HCT116 (cell line): ENCODE data around the gene PIP4K2B. TPM values are rescaled to one million over a fixed set of nuclear protein-coding genes. Genes with fewer than 3 reads are reported as not detected.
A peak's percentile ranks its signal among the peaks of the same experiment; 100 is the strongest.

Source experiments
- ATAC-seq: fragments of 200-7000 bp; cut with Tn5 transposase; 2 replicates; pipeline ENCODE4 v1.9.1; 2020; ENCODE audit warnings: mild to moderate bottlenecking, moderate library complexity
- BruUV-seq: library from RNA; stranded (reverse); fragments of 400-500 nt; replicated peaks from 2 replicates; lab custom pipeline; 2021; lab: Mats Ljungman, UMichigan
- CTCF ChIA-PET: fragments of 300-600 bp; sonication (Branson Sonifier 250); formaldehyde crosslinking; loops from one replicate; lab custom pipeline; 2021; ENCODE audit warnings: antibody characterized with exemption; lab: Charles Lee
- POLR2A ChIA-PET: fragments of 300-600, 350-600 bp; sonication (Branson Sonifier 250); formaldehyde crosslinking; loops from one replicate; lab custom pipeline; 2021; ENCODE audit warnings: antibody characterized with exemption; lab: Charles Lee
- RAD21 ChIA-PET, 2 experiments: fragments of 300-600 bp; sonication (Branson Sonifier 250); formaldehyde crosslinking; loops; one replicate each; lab custom pipeline; 2023; ENCODE audit warnings: low total read pairs in 2 of 2; ENCODE audit not compliant: uncharacterized antibody in 2 of 2, unreplicated experiment in 2 of 2, low non-redundant PET in 1 of 2; lab: Charles Lee
- DNase-seq: peaks from one replicate; pipeline ENCODE4 v3.0.0-alpha.2; 2010; ENCODE audit warnings: low read depth, low spot score
- H2AFZ ChIP-seq: fragments of 200-600 bp; shearing (Covaris generic), sonication (generic); 2 replicates; pipeline ENCODE4 v1.6.1; 2017; ENCODE audit warnings: low read depth, mixed run types, mixed read lengths, antibody characterized with exemption, low read length; ENCODE audit not compliant: poor library complexity, severe bottlenecking
- H3K27ac ChIP-seq: 2 replicates; pipeline ENCODE4 v1.5.1; 2012; ENCODE audit warnings: low read depth, low read length
- H3K27me3 ChIP-seq: fragments of 200-600 bp; sonication (generic); 2 replicates; pipeline ENCODE4 v1.6.1; 2016; ENCODE audit warnings: mixed run types, low read length, mixed read lengths; ENCODE audit not compliant: insufficient read depth
- H3K36me3 ChIP-seq, 2 experiments: fragments of 200-500 bp in 1 of 2; fragments of 200-600 bp in 1 of 2; sonication (Bioruptor generic) in 1 of 2; sonication (generic) in 1 of 2; 2 replicates each; pipeline versions ENCODE4 v1.5.1 to v1.6.1; 2014 to 2016; ENCODE audit warnings: low read length in 2 of 2, inconsistent platforms in 1 of 2, mixed read lengths in 1 of 2, mixed run types in 1 of 2; ENCODE audit not compliant: insufficient read depth in 2 of 2, control insufficient read depth in 1 of 2
- H3K4me1 ChIP-seq, 2 experiments: fragments of 200-600 bp in 1 of 2; sonication (generic) in 1 of 2; 2 replicates each; pipeline versions ENCODE4 v1.5.1 to v1.6.1; 2012 to 2017; ENCODE audit warnings: low read length in 2 of 2, inconsistent platforms in 1 of 2, mild to moderate bottlenecking in 1 of 2, mixed read lengths in 1 of 2, mixed run types in 1 of 2, moderate library complexity in 1 of 2; ENCODE audit not compliant: insufficient read depth in 2 of 2, control insufficient read depth in 1 of 2
- H3K4me2 ChIP-seq: fragments of 200-600 bp; sonication (generic); 2 replicates; pipeline ENCODE4 v1.6.1; 2017; ENCODE audit warnings: mixed run types, low read length, mixed read lengths
- H3K4me3 ChIP-seq, 2 experiments: fragments of 200-600 bp in 1 of 2; sonication (generic) in 1 of 2; replicated peaks in 1 of 2; 2 replicates each; pipeline ENCODE4 v1.5.1; 2011 to 2016; ENCODE audit warnings: low read length in 2 of 2, control low read depth in 1 of 2, low read depth in 1 of 2, mild to moderate bottlenecking in 1 of 2, mixed read lengths in 1 of 2, mixed run types in 1 of 2
- H3K79me2 ChIP-seq: fragments of 200-600 bp; sonication (generic); 2 replicates; pipeline ENCODE4 v1.6.1; 2017; ENCODE audit warnings: mild to moderate bottlenecking, mixed run types, low read length, moderate library complexity, mixed read lengths; ENCODE audit not compliant: insufficient read depth
- H3K9ac ChIP-seq: fragments of 200-600 bp; sonication (generic); 2 replicates; pipeline ENCODE4 v1.6.1; 2016; ENCODE audit warnings: low read length, mixed read lengths
- H3K9me2 ChIP-seq: fragments of 200-600 bp; sonication (generic), shearing (Covaris generic); 2 replicates; pipeline ENCODE4 v1.6.1; 2017; ENCODE audit warnings: mixed run types, mild to moderate bottlenecking, moderate library complexity; ENCODE audit not compliant: insufficient read depth
- H3K9me3 ChIP-seq, 2 experiments: fragments of 200-500 bp in 1 of 2; fragments of 200-600 bp in 1 of 2; sonication (Bioruptor generic) in 1 of 2; sonication (generic) in 1 of 2; 2 replicates each; pipeline ENCODE4 v1.6.1; 2014 to 2017; ENCODE audit warnings: low read length in 2 of 2, mixed read lengths in 2 of 2, inconsistent platforms in 1 of 2, low read depth in 1 of 2, mild to moderate bottlenecking in 1 of 2, mixed run types in 1 of 2, moderate library complexity in 1 of 2; ENCODE audit not compliant: control insufficient read depth in 1 of 2, insufficient read depth in 1 of 2
- H4K20me1 ChIP-seq: fragments of 200-600 bp; sonication (generic), shearing (Covaris generic); 2 replicates; pipeline ENCODE4 v1.6.1; 2017; ENCODE audit warnings: mixed run types, mild to moderate bottlenecking, moderate library complexity; ENCODE audit not compliant: insufficient read depth
- POLR2AphosphoS5 ChIP-seq: IDR thresholded peaks from 2 replicates; pipeline ENCODE4 v1.6.1; 2011; ENCODE audit warnings: mild to moderate bottlenecking, low read depth, low read length, moderate library complexity
- RAD21 ChIP-seq: IDR thresholded peaks from 2 replicates; pipeline ENCODE4 v1.6.1; 2012; ENCODE audit warnings: low read depth, mild to moderate bottlenecking
- SIN3A ChIP-seq: IDR thresholded peaks from 2 replicates; pipeline ENCODE4 v1.6.1; 2012; ENCODE audit warnings: low read depth
- SP1 ChIP-seq: IDR thresholded peaks from 2 replicates; pipeline ENCODE4 v1.6.1; 2012; ENCODE audit warnings: low read depth
- intact Hi-C: fragments of 100-400 bp; cut with micrococcal nuclease; formaldehyde crosslinking; loops from 2 replicates; pipeline ENCODE4 v1.10.0; 2022
- total RNA-seq: library from RNA; stranded (reverse); gene quantifications from one replicate; pipeline ENCODE4 v1.2.1, GENCODE V29; 2021; ENCODE audit not compliant: unreplicated experiment
- TF ChIP-seq, protein P1 (sequence below): IDR thresholded peaks from 2 replicates; pipeline ENCODE4 v1.6.1; 2011; ENCODE audit warnings: mild to moderate bottlenecking, low read length, moderate library complexity; ENCODE audit not compliant: insufficient replicate concordance; ENCODE audit errors: extremely low read depth
- TF ChIP-seq, protein P2 (sequence below): IDR thresholded peaks from 2 replicates; pipeline ENCODE4 v1.6.1; 2012
- TF ChIP-seq, protein P3 (sequence below), 3 experiments: fragments of 200-600 bp in 1 of 3; sonication (generic) in 1 of 3; IDR thresholded peaks in 2 of 3; conservative IDR thresholded peaks in 1 of 3; 2 replicates each; pipeline ENCODE4 v1.5.1; 2012 to 2017; ENCODE audit warnings: low read depth in 2 of 3, low read length in 2 of 3, antibody characterized with exemption in 1 of 3, borderline replicate concordance in 1 of 3, control low read depth in 1 of 3, mild to moderate bottlenecking in 1 of 3, mixed read lengths in 1 of 3, mixed run types in 1 of 3, moderate library complexity in 1 of 3; ENCODE audit not compliant: insufficient read depth in 1 of 3
- TF ChIP-seq, protein P4 (sequence below): IDR thresholded peaks from 2 replicates; pipeline ENCODE4 v1.6.1; 2012; ENCODE audit warnings: low read depth

PIP4K2B gene
- total RNA-seq, 1 experiment from 2014 or later, result 40.3 TPM

DNA sequence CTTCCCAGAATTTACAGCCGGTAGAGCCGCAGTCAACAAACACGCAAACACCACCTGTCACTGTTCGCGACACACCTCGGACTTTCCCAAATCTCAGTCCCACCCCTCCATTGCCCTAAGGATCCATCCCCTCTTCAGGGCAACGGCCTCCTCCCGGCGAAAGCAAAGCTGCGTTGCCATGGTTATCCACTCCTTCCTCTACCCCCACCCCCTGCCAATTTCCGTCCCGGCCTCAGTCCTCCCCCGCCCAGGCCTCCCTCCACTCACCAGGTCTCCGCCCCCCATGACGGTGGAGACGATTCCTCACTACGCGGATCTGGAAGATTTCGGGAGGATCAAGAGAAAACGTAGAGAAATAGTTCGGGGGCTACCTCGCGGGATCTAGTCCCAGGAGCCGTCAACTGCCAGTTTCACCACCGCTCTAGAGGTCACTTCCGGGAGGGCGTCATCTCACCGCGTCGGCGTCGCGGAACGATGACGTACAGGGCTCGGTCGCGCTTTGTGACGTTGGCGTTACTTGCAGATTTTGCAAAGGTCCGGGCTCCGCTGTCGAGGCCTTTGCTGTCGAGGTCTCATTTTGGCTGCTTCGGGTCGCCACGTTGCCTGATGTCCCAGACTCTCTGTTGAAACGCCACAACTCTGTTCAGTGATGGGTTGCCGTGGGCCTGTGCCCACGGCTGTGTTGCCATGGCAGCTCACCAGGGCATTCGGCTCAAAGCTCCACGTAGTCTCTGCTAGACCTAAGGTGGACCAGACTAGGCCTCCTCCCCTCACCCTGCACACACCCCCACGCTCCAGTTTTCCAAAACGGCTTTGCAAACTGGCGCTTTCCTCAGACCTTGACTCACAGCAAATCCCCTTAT, 25.8 kb upstream of the PIP4K2B start, which contains the start of gene CWC25 (continued):
- TF ChIP-seq, protein P1, sequence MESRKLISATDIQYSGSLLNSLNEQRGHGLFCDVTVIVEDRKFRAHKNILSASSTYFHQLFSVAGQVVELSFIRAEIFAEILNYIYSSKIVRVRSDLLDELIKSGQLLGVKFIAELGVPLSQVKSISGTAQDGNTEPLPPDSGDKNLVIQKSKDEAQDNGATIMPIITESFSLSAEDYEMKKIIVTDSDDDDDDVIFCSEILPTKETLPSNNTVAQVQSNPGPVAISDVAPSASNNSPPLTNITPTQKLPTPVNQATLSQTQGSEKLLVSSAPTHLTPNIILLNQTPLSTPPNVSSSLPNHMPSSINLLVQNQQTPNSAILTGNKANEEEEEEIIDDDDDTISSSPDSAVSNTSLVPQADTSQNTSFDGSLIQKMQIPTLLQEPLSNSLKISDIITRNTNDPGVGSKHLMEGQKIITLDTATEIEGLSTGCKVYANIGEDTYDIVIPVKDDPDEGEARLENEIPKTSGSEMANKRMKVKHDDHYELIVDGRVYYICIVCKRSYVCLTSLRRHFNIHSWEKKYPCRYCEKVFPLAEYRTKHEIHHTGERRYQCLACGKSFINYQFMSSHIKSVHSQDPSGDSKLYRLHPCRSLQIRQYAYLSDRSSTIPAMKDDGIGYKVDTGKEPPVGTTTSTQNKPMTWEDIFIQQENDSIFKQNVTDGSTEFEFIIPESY, result peak; percentile 72
- TF ChIP-seq, protein P2, sequence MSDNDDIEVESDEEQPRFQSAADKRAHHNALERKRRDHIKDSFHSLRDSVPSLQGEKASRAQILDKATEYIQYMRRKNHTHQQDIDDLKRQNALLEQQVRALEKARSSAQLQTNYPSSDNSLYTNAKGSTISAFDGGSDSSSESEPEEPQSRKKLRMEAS, result peak; percentile 93
- TF ChIP-seq SP1 (peak; percentile 92), POLR2AphosphoS5 (peak; percentile 96)

DNA sequence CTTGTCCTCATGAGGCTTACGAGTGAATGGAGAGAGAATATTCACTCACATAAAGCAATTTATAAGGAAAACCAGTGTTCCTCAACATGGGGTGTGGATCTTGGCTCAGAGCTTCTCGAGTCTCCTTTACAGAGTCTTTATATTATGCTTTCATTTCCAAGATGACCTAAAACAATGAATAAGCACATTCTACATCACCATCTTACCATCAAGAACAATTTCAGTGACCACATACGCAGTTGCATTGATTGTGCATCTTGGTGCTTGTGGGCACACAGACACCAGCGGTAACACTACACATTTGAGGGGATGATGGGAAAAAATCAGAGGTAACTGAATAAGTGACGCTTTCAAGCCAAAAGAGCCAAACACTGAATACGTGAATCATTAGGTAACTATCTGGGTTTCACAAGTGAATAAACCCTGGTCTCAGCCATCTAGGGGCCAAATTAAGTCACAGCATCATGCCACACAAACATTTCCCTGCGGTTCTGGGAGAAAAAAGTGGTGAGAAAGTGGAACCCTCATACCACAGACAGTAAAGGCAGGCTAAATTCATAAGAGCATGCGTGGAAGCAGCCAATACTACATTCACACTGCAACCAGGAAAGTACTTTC, 16.3 kb upstream of the PIP4K2B start:
- ChIA-PET CTCF (no interaction called here), RAD21 (no interaction called here), POLR2A (no interaction called here)
- no peaks in the 10 kb centered on the region for H3K9me2 ChIP-seq
- H3K27ac ChIP-seq, result no peak overlapping the region
- intact Hi-C loops, result no loop called here
- H3K9me3 ChIP-seq, result no peaks in the 10 kb centered on the region
- BruUV-seq, result no TSS peak
- TF ChIP-seq RAD21 (0 out of 2 replicates have a peak, but pooled peaks have one; percentile 5), SIN3A (no peak), SP1 (no peak)
- TF ChIP-seq, protein P3, sequence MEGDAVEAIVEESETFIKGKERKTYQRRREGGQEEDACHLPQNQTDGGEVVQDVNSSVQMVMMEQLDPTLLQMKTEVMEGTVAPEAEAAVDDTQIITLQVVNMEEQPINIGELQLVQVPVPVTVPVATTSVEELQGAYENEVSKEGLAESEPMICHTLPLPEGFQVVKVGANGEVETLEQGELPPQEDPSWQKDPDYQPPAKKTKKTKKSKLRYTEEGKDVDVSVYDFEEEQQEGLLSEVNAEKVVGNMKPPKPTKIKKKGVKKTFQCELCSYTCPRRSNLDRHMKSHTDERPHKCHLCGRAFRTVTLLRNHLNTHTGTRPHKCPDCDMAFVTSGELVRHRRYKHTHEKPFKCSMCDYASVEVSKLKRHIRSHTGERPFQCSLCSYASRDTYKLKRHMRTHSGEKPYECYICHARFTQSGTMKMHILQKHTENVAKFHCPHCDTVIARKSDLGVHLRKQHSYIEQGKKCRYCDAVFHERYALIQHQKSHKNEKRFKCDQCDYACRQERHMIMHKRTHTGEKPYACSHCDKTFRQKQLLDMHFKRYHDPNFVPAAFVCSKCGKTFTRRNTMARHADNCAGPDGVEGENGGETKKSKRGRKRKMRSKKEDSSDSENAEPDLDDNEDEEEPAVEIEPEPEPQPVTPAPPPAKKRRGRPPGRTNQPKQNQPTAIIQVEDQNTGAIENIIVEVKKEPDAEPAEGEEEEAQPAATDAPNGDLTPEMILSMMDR (IDR thresholded peaks at IDR 0.05 in 2 of 3, conservative IDR thresholded peaks at IDR 0.05 in 1 of 3; ENCODE audit: borderline replicate concordance in 1 of 3, insufficient read depth in 1 of 3, low read depth in 2 of 3, low read length in 2 of 3), result peak in 2 of 3 experiments; percentile 28 to 36; a peak in 2 of 6 replicates
- TF ChIP-seq, protein P4, sequence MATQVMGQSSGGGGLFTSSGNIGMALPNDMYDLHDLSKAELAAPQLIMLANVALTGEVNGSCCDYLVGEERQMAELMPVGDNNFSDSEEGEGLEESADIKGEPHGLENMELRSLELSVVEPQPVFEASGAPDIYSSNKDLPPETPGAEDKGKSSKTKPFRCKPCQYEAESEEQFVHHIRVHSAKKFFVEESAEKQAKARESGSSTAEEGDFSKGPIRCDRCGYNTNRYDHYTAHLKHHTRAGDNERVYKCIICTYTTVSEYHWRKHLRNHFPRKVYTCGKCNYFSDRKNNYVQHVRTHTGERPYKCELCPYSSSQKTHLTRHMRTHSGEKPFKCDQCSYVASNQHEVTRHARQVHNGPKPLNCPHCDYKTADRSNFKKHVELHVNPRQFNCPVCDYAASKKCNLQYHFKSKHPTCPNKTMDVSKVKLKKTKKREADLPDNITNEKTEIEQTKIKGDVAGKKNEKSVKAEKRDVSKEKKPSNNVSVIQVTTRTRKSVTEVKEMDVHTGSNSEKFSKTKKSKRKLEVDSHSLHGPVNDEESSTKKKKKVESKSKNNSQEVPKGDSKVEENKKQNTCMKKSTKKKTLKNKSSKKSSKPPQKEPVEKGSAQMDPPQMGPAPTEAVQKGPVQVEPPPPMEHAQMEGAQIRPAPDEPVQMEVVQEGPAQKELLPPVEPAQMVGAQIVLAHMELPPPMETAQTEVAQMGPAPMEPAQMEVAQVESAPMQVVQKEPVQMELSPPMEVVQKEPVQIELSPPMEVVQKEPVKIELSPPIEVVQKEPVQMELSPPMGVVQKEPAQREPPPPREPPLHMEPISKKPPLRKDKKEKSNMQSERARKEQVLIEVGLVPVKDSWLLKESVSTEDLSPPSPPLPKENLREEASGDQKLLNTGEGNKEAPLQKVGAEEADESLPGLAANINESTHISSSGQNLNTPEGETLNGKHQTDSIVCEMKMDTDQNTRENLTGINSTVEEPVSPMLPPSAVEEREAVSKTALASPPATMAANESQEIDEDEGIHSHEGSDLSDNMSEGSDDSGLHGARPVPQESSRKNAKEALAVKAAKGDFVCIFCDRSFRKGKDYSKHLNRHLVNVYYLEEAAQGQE, result no peak
- H3K9ac ChIP-seq, result no peak overlapping the region
- peaks cover 34% of the 10 kb centered on the region for H3K79me2 ChIP-seq
- no peaks in the 10 kb centered on the region for H3K4me1 ChIP-seq
- H3K27me3 ChIP-seq, result no peaks in the 10 kb centered on the region
- no peak for DNase-seq
- peak; percentile 60 for ATAC-seq
- H4K20me1 ChIP-seq, result no peaks in the 10 kb centered on the region
- no peak overlapping the region for H3K4me3 ChIP-seq
- H2AFZ ChIP-seq, result no peak overlapping the region
- no peak overlapping the region for H3K4me2 ChIP-seq
- peaks cover 25 to 27% of the 10 kb centered on the region in 2 experiments for H3K36me3 ChIP-seq
